IMR-90 (cell line): ENCODE results near the gene LTBP1. TPM values are rescaled to one million over a fixed set of nuclear protein-coding genes. Genes with fewer than 3 reads are reported as not detected.
"Not testable (repeated sequence)": the region's sequence is repeated elsewhere in the genome, so short reads cannot be mapped to it uniquely, and the experiment has no call there.

Experiments
- ATAC-seq: fragments of 200-7000 bp; cut with Tn5 transposase; 2 replicates; pipeline ENCODE4 v1.9.1; 2020; ENCODE audit warnings: low read depth, mild to moderate bottlenecking, moderate library complexity
- BruUV-seq: library from RNA; stranded (reverse); fragments of 400-500 nt; replicated peaks from 2 replicates; lab custom pipeline; 2021; lab: Mats Ljungman, UMichigan
- CTCF ChIA-PET: fragments of 300-600 bp; formaldehyde crosslinking; extraction: SDS; loops from one replicate; lab custom pipeline; 2021; ENCODE audit warnings: antibody characterized with exemption; lab: Yijun Ruan, JAX
- POLR2A ChIA-PET: fragments of 300-600 bp; sonication (Branson Sonifier 250); formaldehyde crosslinking; loops from one replicate; lab custom pipeline; 2022; ENCODE audit warnings: antibody characterized with exemption; ENCODE audit not compliant: unreplicated experiment; lab: Charles Lee
- DNase-seq: peaks from one replicate; pipeline ENCODE4 v3.0.0; 2013
- H2AFZ ChIP-seq: replicated peaks from 2 replicates; pipeline ENCODE3; 2013; ENCODE audit warnings: low read length, mild to moderate bottlenecking; ENCODE audit not compliant: poor library complexity
- H2AK5ac ChIP-seq: 2 replicates; pipeline ENCODE4 v1.6.1; 2013; ENCODE audit warnings: low read depth, low read length, inconsistent platforms
- H2AK9ac ChIP-seq: replicated peaks from 2 replicates; pipeline ENCODE3; 2013; ENCODE audit warnings: mild to moderate bottlenecking, low read depth, low read length, moderate library complexity; ENCODE audit not compliant: poor library complexity
- H2BK120ac ChIP-seq: 2 replicates; pipeline ENCODE4 v1.6.1; 2013; ENCODE audit warnings: low read depth, low read length, inconsistent platforms
- H2BK15ac ChIP-seq: 3 replicates; pipeline ENCODE4 v1.6.1; 2013; ENCODE audit warnings: low read depth, low read length, inconsistent platforms
- H2BK20ac ChIP-seq: 2 replicates; pipeline ENCODE4 v1.6.1; 2013; ENCODE audit warnings: low read depth, mild to moderate bottlenecking, inconsistent platforms, low read length, moderate library complexity
- H2BK5ac ChIP-seq: 2 replicates; pipeline ENCODE4 v1.6.1; 2013; ENCODE audit warnings: mild to moderate bottlenecking, low read depth, low read length, inconsistent platforms; ENCODE audit not compliant: poor library complexity, severe bottlenecking
- H3K14ac ChIP-seq: replicated peaks from 2 replicates; pipeline ENCODE4 v1.6.1; 2013; ENCODE audit warnings: low read depth, low read length, inconsistent platforms
- H3K18ac ChIP-seq: 2 replicates; pipeline ENCODE4 v1.6.1; 2013; ENCODE audit warnings: low read depth, low read length, control low read depth
- H3K23ac ChIP-seq: 2 replicates; pipeline ENCODE4 v1.6.1; 2013; ENCODE audit warnings: low read depth, low read length, inconsistent platforms
- H3K27ac ChIP-seq: 2 replicates; pipeline ENCODE4 v1.5.1; 2013; ENCODE audit warnings: mild to moderate bottlenecking, control low read depth, low read length; ENCODE audit not compliant: insufficient read depth
- H3K27me3 ChIP-seq: 2 replicates; pipeline ENCODE4 v1.6.1; 2013; ENCODE audit warnings: low read length; ENCODE audit not compliant: control insufficient read depth, insufficient read depth
- H3K36me3 ChIP-seq: 2 replicates; pipeline ENCODE4 v1.6.1; 2013; ENCODE audit warnings: low read length, mixed read lengths; ENCODE audit not compliant: control insufficient read depth, insufficient read depth
- H3K4ac ChIP-seq: 2 replicates; pipeline ENCODE4 v1.6.1; 2013; ENCODE audit warnings: low read depth, low read length, inconsistent platforms
- H3K4me1 ChIP-seq: 2 replicates; pipeline ENCODE4 v1.6.1; 2013; ENCODE audit warnings: low read length, mixed read lengths; ENCODE audit not compliant: control insufficient read depth, insufficient read depth
- H3K4me2 ChIP-seq: 2 replicates; pipeline ENCODE4 v1.6.1; 2013; ENCODE audit warnings: low read depth, mild to moderate bottlenecking, control low read depth, low read length, moderate library complexity
- H3K4me3 ChIP-seq: 2 replicates; pipeline ENCODE4 v1.5.1; 2013; ENCODE audit warnings: low read depth, mild to moderate bottlenecking, control low read depth, low read length, moderate library complexity; ENCODE audit not compliant: insufficient read depth
- H3K56ac ChIP-seq: 2 replicates; pipeline ENCODE4 v1.6.1; 2013; ENCODE audit warnings: low read length, inconsistent platforms; ENCODE audit not compliant: insufficient read depth; ENCODE audit errors: extremely low read depth
- H3K79me1 ChIP-seq, 2 experiments: 2 replicates each; pipeline ENCODE4 v1.6.1; 2013; ENCODE audit warnings: low read length in 2 of 2, inconsistent platforms in 1 of 2, low read depth in 1 of 2
- H3K9ac ChIP-seq: 2 replicates; pipeline ENCODE4 v1.6.1; 2013; ENCODE audit warnings: low read depth, low read length, control low read depth
- H3K9me1 ChIP-seq: 2 replicates; pipeline ENCODE4 v1.6.1; 2013; ENCODE audit warnings: low read length, inconsistent platforms; ENCODE audit not compliant: insufficient read depth
- H3K9me3 ChIP-seq: 2 replicates; pipeline ENCODE4 v1.6.1; 2013; ENCODE audit warnings: low read length; ENCODE audit not compliant: control insufficient read depth, insufficient read depth
- H4K20me1 ChIP-seq: 2 replicates; pipeline ENCODE4 v1.6.1; 2013; ENCODE audit warnings: low read length, inconsistent platforms; ENCODE audit not compliant: insufficient read depth
- H4K5ac ChIP-seq: 2 replicates; pipeline ENCODE4 v1.6.1; 2013; ENCODE audit warnings: mild to moderate bottlenecking, low read depth, low read length, control low read depth
- H4K8ac ChIP-seq, 2 experiments: 2 replicates each; pipeline ENCODE4 v1.6.1; 2013; ENCODE audit warnings: low read depth in 2 of 2, low read length in 2 of 2, control low read depth in 1 of 2, inconsistent platforms in 1 of 2
- H4K91ac ChIP-seq: 2 replicates; pipeline ENCODE4 v1.6.1; 2013; ENCODE audit warnings: low read depth, low read length, inconsistent platforms; ENCODE audit not compliant: insufficient read depth
- BHLHE40 ChIP-seq: fragments of 150-350 bp; IDR thresholded peaks from 2 replicates; pipeline ENCODE4 v1.6.1; 2016; ENCODE audit warnings: mild to moderate bottlenecking, low read depth, low read length
- CEBPB ChIP-seq: IDR thresholded peaks from 2 replicates; pipeline ENCODE4 v1.6.1; 2012; ENCODE audit warnings: low read depth, low read length, improper control_type of control experiment
- MAZ ChIP-seq: IDR thresholded peaks from 2 replicates; pipeline ENCODE4 v1.6.1; 2012; ENCODE audit warnings: low read depth, mild to moderate bottlenecking, low read length, improper control_type of control experiment, moderate library complexity, borderline replicate concordance
- RAD21 ChIP-seq: IDR thresholded peaks from 2 replicates; pipeline ENCODE4 v1.6.1; 2012; ENCODE audit warnings: low read length, improper control_type of control experiment
- WGBS, 2 experiments: methylation state at CpG; one replicate each; pipeline versions ENCODE4 v1.1.5 to v1.1.7; 2013; ENCODE audit warnings: missing lambda C conversion rate in 2 of 2; ENCODE audit not compliant: insufficient read length in 1 of 2; ENCODE audit errors: extremely low coverage in 2 of 2; 5-methylcytosine and 5-hydroxymethylcytosine counted together
- dilution Hi-C: fragments of 300-500 bp; cut with HindIII; formaldehyde crosslinking; loops from one replicate; pipeline ENCODE4 v1.14.3; 2018; ENCODE audit warnings: low sequenced_read_pairs; ENCODE audit not compliant: unreplicated experiment
- in situ Hi-C: fragments of 300-500 bp; cut with MboI; formaldehyde crosslinking; loops from 3 replicates; pipeline ENCODE4 v1.14.3; 2019; ENCODE audit warnings: low sequenced_read_pairs, inconsistent platforms, mixed read lengths
- intact Hi-C: fragments of 100-400 bp; cut with micrococcal nuclease; formaldehyde crosslinking; loops from 2 replicates; pipeline ENCODE4 v1.10.0; 2022
- polyA plus RNA-seq, 3 experiments: library from polyadenylated mRNA; depleted of rRNA; stranded (reverse); fragments of >200 nt; gene quantifications; 2 replicates each; pipeline ENCODE4 v1.2.3, GENCODE V29; 2012; ENCODE audit warnings: low replicate concordance in 1 of 3
- total RNA-seq: library from RNA; depleted of rRNA; stranded (reverse); fragments of >200 nt; gene quantifications from 2 replicates; pipeline ENCODE4 v1.2.3, GENCODE V29; 2012
- TF ChIP-seq, protein P1 (sequence below): fragments of 150-350 bp; IDR thresholded peaks from 2 replicates; pipeline ENCODE4 v1.6.1; 2016; ENCODE audit warnings: low read depth, mild to moderate bottlenecking, low read length, moderate library complexity, borderline replicate concordance

Gene LTBP1
- total and polyA plus RNA-seq, 2 of the 4 experiments (the other 2 are of a cell fraction): 235 to 326 TPM

DNA sequence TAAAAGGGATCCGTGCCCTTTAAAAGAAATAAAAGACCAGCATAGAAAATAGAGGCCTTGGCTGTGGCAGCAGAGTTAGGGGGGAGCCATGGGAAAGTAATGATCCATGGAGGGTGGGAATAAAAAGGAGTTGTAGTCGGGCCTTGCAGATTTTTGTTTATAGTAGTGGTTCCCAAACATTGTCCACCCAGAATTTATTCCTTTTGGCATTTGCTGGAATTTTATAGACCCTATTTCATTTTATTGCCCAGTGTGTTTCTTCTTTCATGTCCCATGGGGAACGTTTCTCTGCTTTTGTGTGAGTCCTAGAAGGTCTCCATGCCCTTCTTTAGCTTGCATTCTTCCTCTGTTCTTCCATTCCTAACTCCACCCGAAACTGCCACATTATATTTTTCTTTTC is 222.2 kb downstream of the LTBP1 start:
- POLR2A ChIA-PET: no interaction called here
- no peak for ATAC-seq
- Histone ChIP-seq H3K23ac (peak overlapping the region; percentile 35; the same call in 1 of the 2 replicates), H3K56ac (no peak overlapping the region), H4K20me1 (no peaks in the 10 kb centered on the region), H3K36me3 (peaks cover 2% of the 10 kb centered on the region; the same call in 1 of the 2 replicates), H3K27ac (no peak overlapping the region), H3K79me1 (peaks cover 28 to 39% of the 10 kb centered on the region in 2 experiments), H3K4me2 (no peak overlapping the region), H4K5ac (peak overlapping the region; percentile 63; the same call in 1 of the 2 replicates), H4K8ac (peak overlapping the region; percentile 18 to 72; a peak in 3 of 4 replicates), H2AK9ac (no peak overlapping the region), H2AK5ac (peak overlapping the region; percentile 76; the same call in 1 of the 2 replicates), H2BK20ac (no peak overlapping the region), H3K4ac (peak overlapping the region; percentile 22; the same call in 1 of the 2 replicates), H4K91ac (no peak overlapping the region), H3K27me3 (no peaks in the 10 kb centered on the region), H2AFZ (no peak overlapping the region), H3K9me3 (no peaks in the 10 kb centered on the region), H3K18ac (peak overlapping the region; percentile 75; the same call in 1 of the 2 replicates), H2BK15ac (peak overlapping the region; percentile 70; the same call in 1 of the 3 replicates), H3K14ac (peak overlapping the region; percentile 12), H3K9ac (no peak overlapping the region), H3K4me1 (peaks cover 18% of the 10 kb centered on the region), H3K9me1 (peaks cover 4% of the 10 kb centered on the region), H2BK5ac (peak overlapping the region; percentile 49), H2BK120ac (peak overlapping the region; percentile 39; the same call in 1 of the 2 replicates), H3K4me3 (no peak overlapping the region)
- CTCF ChIA-PET: interaction anchor here (0.6 kb wide), 1 partner anchor 176 kb away, joined by 4 read pairs; no protein-coding TSS in a partner anchor
- no TSS peak for BruUV-seq
- WGBS, 2 experiments: 63% methylated on average over 1 of the region's 4 CpGs; no CpG with 5 or more reads in 1 of the 2 experiments
- intact Hi-C loops (no loop called here), in situ Hi-C loops (no loop called here), dilution Hi-C loops (no loop called here)
- TF ChIP-seq BHLHE40 (no peak), MAZ (no peak), CEBPB (no peak), RAD21 (no peak)
- TF ChIP-seq, protein P1, sequence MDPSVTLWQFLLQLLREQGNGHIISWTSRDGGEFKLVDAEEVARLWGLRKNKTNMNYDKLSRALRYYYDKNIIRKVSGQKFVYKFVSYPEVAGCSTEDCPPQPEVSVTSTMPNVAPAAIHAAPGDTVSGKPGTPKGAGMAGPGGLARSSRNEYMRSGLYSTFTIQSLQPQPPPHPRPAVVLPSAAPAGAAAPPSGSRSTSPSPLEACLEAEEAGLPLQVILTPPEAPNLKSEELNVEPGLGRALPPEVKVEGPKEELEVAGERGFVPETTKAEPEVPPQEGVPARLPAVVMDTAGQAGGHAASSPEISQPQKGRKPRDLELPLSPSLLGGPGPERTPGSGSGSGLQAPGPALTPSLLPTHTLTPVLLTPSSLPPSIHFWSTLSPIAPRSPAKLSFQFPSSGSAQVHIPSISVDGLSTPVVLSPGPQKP: no peak
- no peak for DNase-seq

DNA sequence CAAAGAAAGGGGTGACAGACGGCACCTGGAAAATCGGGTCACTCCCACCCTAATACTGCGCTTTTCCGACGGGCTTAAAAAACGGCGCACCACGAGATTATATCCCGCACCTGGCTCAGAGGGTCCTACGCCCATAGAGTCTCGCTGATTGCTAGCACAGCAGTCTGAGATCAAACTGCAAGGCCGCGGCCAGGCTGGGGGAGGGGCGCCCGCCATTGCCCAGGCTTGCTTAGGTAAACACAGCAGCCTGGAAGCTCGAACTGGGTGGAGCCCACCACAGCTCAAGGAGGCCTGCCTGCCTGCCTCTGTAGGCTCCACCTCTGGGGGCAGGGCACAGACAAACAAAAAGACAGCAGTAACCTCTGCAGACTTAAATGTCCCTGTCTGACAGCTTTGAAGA is 223.5 kb downstream of the LTBP1 start:
- H2BK5ac ChIP-seq, H2BK20ac ChIP-seq, H3K4me2 ChIP-seq, H2AK5ac ChIP-seq, H3K18ac ChIP-seq, H3K4ac ChIP-seq, H3K9me1 ChIP-seq, H3K9me3 ChIP-seq, H3K14ac ChIP-seq, POLR2A ChIA-PET, BruUV-seq, H3K27ac ChIP-seq, H2AFZ ChIP-seq, H2BK120ac ChIP-seq, in situ Hi-C loops, H3K4me3 ChIP-seq, H3K9ac ChIP-seq, H4K8ac ChIP-seq, ATAC-seq, DNase-seq, H3K23ac ChIP-seq, H4K20me1 ChIP-seq, H4K91ac ChIP-seq, dilution Hi-C loops, H3K36me3 ChIP-seq, CTCF ChIA-PET, intact Hi-C loops, H2AK9ac ChIP-seq, H2BK15ac ChIP-seq, H3K56ac ChIP-seq, H4K5ac ChIP-seq, H3K27me3 ChIP-seq: not testable (repeated sequence)
- no CpG with 5 or more reads among the region's 16 CpGs for WGBS, 2 experiments
- Histone ChIP-seq H3K79me1 (peaks cover 20 to 31% of the 10 kb centered on the region in 2 experiments), H3K4me1 (peaks cover 12% of the 10 kb centered on the region)
